ENCODE data around the gene AKAP4.

Gene AKAP4

GRCh38 chrX:50188859-50189600 lies 11.8 kb downstream of the AKAP4 start:
- no peak overlapping the region for H3K4me3 ChIP-seq (replicated peaks in 1 of 2; ENCODE audit: low read depth in 2 of 2, low read length in 2 of 2)
- no peak for DNase-seq (ENCODE audit: low read depth in 2 of 2)
- TF ChIP-seq CTCF (IDR thresholded peaks at IDR 0.05; ENCODE audit: low read depth, low read length) = no peak

- TF ChIP-seq CTCF (IDR thresholded peaks at IDR 0.05; ENCODE audit: low read depth, low read length) = no peak
- DNase-seq (ENCODE audit: low read depth in 2 of 2) = no peak
- H3K4me3 ChIP-seq (replicated peaks in 1 of 2; ENCODE audit: low read depth in 2 of 2, low read length in 2 of 2) = no peak overlapping the region
These were observed 16.9 kb downstream of the AKAP4 start for GRCh38 chrX:50183891-50184290.

GRCh38 chrX:50180073-50180940 lies 20.5 kb downstream of the AKAP4 start:
- H3K4me3 ChIP-seq (replicated peaks in 1 of 2; ENCODE audit: low read depth in 2 of 2, low read length in 2 of 2) = no peak overlapping the region
- no peak for TF ChIP-seq CTCF (IDR thresholded peaks at IDR 0.05; ENCODE audit: low read depth, low read length)
- DNase-seq (ENCODE audit: low read depth in 2 of 2) = no peak

- no peak overlapping the region for H3K4me3 ChIP-seq (replicated peaks in 1 of 2; ENCODE audit: low read depth in 2 of 2, low read length in 2 of 2)
- no peak for TF ChIP-seq CTCF (IDR thresholded peaks at IDR 0.05; ENCODE audit: low read depth, low read length)
- no peak for DNase-seq (ENCODE audit: low read depth in 2 of 2)
These were observed 31.1 kb downstream of the AKAP4 start for GRCh38 chrX:50169717-50170116.

GRCh38 chrX:50168241-50168687 lies 32.5 kb downstream of the AKAP4 start:
- no peak for TF ChIP-seq CTCF (IDR thresholded peaks at IDR 0.05; ENCODE audit: low read depth, low read length)
- DNase-seq (ENCODE audit: low read depth in 2 of 2) = peak in 1 of 2 donors; percentile 31
- no peak overlapping the region for H3K4me3 ChIP-seq (replicated peaks in 1 of 2; ENCODE audit: low read depth in 2 of 2, low read length in 2 of 2)

- no peak for DNase-seq (ENCODE audit: low read depth in 2 of 2)
- H3K4me3 ChIP-seq (replicated peaks in 1 of 2; ENCODE audit: low read depth in 2 of 2, low read length in 2 of 2) = no peak overlapping the region
- no peak for TF ChIP-seq CTCF (IDR thresholded peaks at IDR 0.05; ENCODE audit: low read depth, low read length)
These were observed 33.4 kb downstream of the AKAP4 start for GRCh38 chrX:50167366-50167765.
